ENCODE data around the gene MAN1A2. TPM values are rescaled to one million over a fixed set of nuclear protein-coding genes. Genes with fewer than 3 reads are reported as not detected.

MAN1A2 gene
- total and polyA plus RNA-seq, 7 donors: 1.8 to 52.8 (median 36.8) TPM

GRCh38 chr1:117523111-117523510, 155.9 kb downstream of the MAN1A2 start:
- intact Hi-C loops (cut with DNase I): no loop called here
- TF ChIP-seq POLR2A (IDR thresholded peaks at IDR 0.05): no peak
- no peak for TF ChIP-seq POLR2AphosphoS5 (IDR thresholded peaks at IDR 0.05)
- no peak for TF ChIP-seq EP300 (IDR thresholded peaks at IDR 0.05)
- TF ChIP-seq, protein P1, sequence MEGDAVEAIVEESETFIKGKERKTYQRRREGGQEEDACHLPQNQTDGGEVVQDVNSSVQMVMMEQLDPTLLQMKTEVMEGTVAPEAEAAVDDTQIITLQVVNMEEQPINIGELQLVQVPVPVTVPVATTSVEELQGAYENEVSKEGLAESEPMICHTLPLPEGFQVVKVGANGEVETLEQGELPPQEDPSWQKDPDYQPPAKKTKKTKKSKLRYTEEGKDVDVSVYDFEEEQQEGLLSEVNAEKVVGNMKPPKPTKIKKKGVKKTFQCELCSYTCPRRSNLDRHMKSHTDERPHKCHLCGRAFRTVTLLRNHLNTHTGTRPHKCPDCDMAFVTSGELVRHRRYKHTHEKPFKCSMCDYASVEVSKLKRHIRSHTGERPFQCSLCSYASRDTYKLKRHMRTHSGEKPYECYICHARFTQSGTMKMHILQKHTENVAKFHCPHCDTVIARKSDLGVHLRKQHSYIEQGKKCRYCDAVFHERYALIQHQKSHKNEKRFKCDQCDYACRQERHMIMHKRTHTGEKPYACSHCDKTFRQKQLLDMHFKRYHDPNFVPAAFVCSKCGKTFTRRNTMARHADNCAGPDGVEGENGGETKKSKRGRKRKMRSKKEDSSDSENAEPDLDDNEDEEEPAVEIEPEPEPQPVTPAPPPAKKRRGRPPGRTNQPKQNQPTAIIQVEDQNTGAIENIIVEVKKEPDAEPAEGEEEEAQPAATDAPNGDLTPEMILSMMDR (IDR thresholded peaks at IDR 0.05): no peak
- no peaks in the 10 kb centered on the region for H3K9me3 ChIP-seq
- no peak for DNase-seq
- no peaks in the 10 kb centered on the region for H3K27me3 ChIP-seq
- peaks cover 0 to 11% (median 9%) of the 10 kb centered on the region in 4 donors for H3K4me1 ChIP-seq
- 43 to 90% methylated on average over 1 of the region's 1 CpG for WGBS, 2 donors
- H3K4me3 ChIP-seq: no peak overlapping the region
- no peak overlapping the region for H3K27ac ChIP-seq
- peaks cover 0 to 7% (median 0%) of the 10 kb centered on the region in 4 donors for H3K36me3 ChIP-seq

DNA sequence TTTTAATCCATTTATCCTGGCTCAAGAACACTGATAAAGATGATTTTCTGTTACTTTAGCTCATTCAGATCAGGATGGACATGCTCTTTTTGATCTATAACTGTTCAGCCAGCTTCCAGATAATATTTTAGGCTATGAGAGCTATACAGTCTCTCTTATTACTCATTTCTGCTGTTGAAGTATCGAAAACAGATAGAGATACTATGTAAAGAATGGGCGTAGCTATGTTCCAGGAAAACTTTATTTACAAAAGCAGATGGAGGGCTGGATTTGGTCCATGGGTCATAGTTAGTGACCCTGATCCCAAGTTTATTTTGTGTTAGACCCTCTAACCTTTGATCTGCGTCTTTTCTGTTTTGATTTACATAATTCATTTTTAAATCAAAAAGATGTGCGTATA, 159.8 kb downstream of the MAN1A2 start:
- intact Hi-C loops (cut with DNase I): no loop called here
- Histone ChIP-seq H3K4me3 (no peak overlapping the region), H3K27me3 (no peaks in the 10 kb centered on the region), H3K9me3 (no peaks in the 10 kb centered on the region), H3K27ac (peak overlapping the region in 1 of 4 donors; percentile 15), H3K36me3 (peaks cover 0 to 7% (median 0%) of the 10 kb centered on the region in 4 donors), H3K4me1 (peaks cover 0 to 12% (median 10%) of the 10 kb centered on the region in 4 donors)
- no peak for DNase-seq
- WGBS, 2 donors: 57 to 74% methylated on average over 4 of the region's 4 CpGs
- TF ChIP-seq POLR2AphosphoS5 (IDR thresholded peaks at IDR 0.05): no peak
- no peak for TF ChIP-seq POLR2A (IDR thresholded peaks at IDR 0.05)
- TF ChIP-seq, protein P1 (IDR thresholded peaks at IDR 0.05): no peak
- TF ChIP-seq EP300 (IDR thresholded peaks at IDR 0.05): no peak

DNA sequence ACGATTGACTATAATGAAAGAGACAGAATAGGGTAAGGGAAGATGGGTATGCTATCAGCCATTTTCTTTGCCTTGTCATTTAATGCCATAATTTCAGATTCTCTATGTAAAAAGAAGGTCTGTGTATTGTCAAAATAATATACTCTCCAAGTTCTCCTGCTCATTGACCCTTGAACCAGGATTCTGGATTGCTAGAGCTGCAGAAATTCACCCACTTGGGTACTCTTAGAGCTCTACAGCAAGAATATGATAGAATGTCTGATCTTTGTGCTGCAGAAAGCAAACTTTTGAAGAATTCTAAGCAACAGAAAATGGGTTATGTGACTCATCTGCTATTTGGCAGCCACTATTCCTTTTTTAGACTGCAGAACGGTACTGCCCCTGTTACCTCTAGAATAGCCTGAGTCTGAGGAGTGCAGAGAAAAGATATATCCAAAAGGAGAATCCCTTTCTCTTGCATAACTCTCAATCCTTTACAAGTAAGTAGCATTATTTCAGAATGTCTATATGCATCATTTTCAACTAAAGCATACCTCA, 160.4 kb downstream of the MAN1A2 start:
- Histone ChIP-seq H3K4me3 (no peak overlapping the region), H3K27me3 (no peaks in the 10 kb centered on the region), H3K36me3 (peaks cover 0 to 6% (median 0%) of the 10 kb centered on the region in 4 donors), H3K27ac (peak overlapping the region in 1 of 4 donors; percentile 15), H3K9me3 (no peaks in the 10 kb centered on the region), H3K4me1 (peaks cover 0 to 12% (median 10%) of the 10 kb centered on the region in 4 donors)
- no peak for DNase-seq
- intact Hi-C loops (cut with DNase I): no loop called here
- TF ChIP-seq EP300 (IDR thresholded peaks at IDR 0.05): no peak
- no peak for TF ChIP-seq POLR2AphosphoS5 (IDR thresholded peaks at IDR 0.05)
- TF ChIP-seq, protein P1 (IDR thresholded peaks at IDR 0.05): no peak
- TF ChIP-seq POLR2A (IDR thresholded peaks at IDR 0.05): no peak
- WGBS, 2 donors: 69 to 79% methylated on average over 2 of the region's 2 CpGs

DNA sequence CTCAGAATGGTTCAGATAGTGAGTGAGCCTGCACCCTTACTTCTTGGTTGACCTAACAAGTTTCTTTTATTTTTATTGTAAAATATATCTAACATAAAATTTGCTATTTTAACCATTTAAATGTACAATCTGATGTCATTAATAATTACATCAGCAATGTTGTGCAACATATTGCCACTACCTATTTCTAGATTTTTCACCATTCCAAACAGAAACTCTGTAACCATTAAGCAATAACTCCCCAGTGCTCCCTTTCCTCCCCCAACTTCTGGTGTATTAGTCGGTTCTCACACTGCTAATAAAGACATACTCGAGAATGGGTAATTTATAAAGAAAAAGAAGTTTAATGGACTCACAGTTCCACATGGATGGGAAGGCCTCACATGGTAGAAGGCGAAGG, 162.4 kb downstream of the MAN1A2 start:
- intact Hi-C loops (cut with DNase I): no loop called here
- Histone ChIP-seq H3K27me3 (no peaks in the 10 kb centered on the region), H3K4me1 (peaks cover 0 to 12% (median 10%) of the 10 kb centered on the region in 4 donors), H3K9me3 (no peaks in the 10 kb centered on the region), H3K4me3 (no peak overlapping the region), H3K27ac (no peak overlapping the region), H3K36me3 (no peaks in the 10 kb centered on the region)
- TF ChIP-seq POLR2A (IDR thresholded peaks at IDR 0.05) (no peak), POLR2AphosphoS5 (IDR thresholded peaks at IDR 0.05) (no peak), EP300 (IDR thresholded peaks at IDR 0.05) (no peak)
- TF ChIP-seq, protein P1 (IDR thresholded peaks at IDR 0.05): no peak
- no peak for DNase-seq
- WGBS, 2 donors: 95 to 96% methylated on average over 3 of the region's 3 CpGs

GRCh38 chr1:117531222-117531621, 164.0 kb downstream of the MAN1A2 start:
- H3K9me3 ChIP-seq: no peaks in the 10 kb centered on the region
- no peak for DNase-seq
- H3K4me3 ChIP-seq: no peak overlapping the region
- intact Hi-C loops (cut with DNase I): no loop called here
- TF ChIP-seq POLR2A (IDR thresholded peaks at IDR 0.05): no peak
- TF ChIP-seq, protein P1 (IDR thresholded peaks at IDR 0.05): no peak
- no peaks in the 10 kb centered on the region for H3K27me3 ChIP-seq
- no peaks in the 10 kb centered on the region for H3K36me3 ChIP-seq
- no peak overlapping the region for H3K27ac ChIP-seq
- peaks cover 0 to 12% (median 10%) of the 10 kb centered on the region in 4 donors for H3K4me1 ChIP-seq
